ENCODE results near the gene REXO2.

The REXO2 gene

GRCh38 chr11:114440971-114441763 lies 1.9 kb downstream of the REXO2 start:
- no peak for DNase-seq

- no peak for DNase-seq
These were observed 2.7 kb downstream of the REXO2 start for GRCh38 chr11:114441921-114442320.

GRCh38 chr11:114442536-114442935 lies 3.3 kb downstream of the REXO2 start:
- no peak for DNase-seq

- no peak for DNase-seq
These were observed 8.2 kb downstream of the REXO2 start for GRCh38 chr11:114447444-114447843.

- DNase-seq: no peak
These were observed 8.6 kb downstream of the REXO2 start for GRCh38 chr11:114447892-114448291.

- DNase-seq: no peak
These were observed 9.6 kb downstream of the REXO2 start for GRCh38 chr11:114448749-114449482.

- no peak for DNase-seq
These were observed 10.6 kb downstream of the REXO2 start for GRCh38 chr11:114449845-114450244.

- no peak for DNase-seq
These were observed 13.1 kb downstream of the REXO2 start for GRCh38 chr11:114452399-114452798.

GRCh38 chr11:114463999-114464398 lies 24.7 kb downstream of the REXO2 start:
- DNase-seq: no peak

GRCh38 chr11:114466742-114467141 lies 27.5 kb downstream of the REXO2 start:
- DNase-seq: no peak

- no peak for DNase-seq
These were observed 33.4 kb downstream of the REXO2 start for GRCh38 chr11:114472661-114473060.

GRCh38 chr11:114478001-114478410 lies 38.7 kb downstream of the REXO2 start:
- DNase-seq: no peak

GRCh38 chr11:114478768-114479167 lies 39.5 kb downstream of the REXO2 start:
- no peak for DNase-seq

- no peak for DNase-seq
These were observed 40.1 kb downstream of the REXO2 start for GRCh38 chr11:114479331-114479730.

- DNase-seq: no peak
These were observed 42.8 kb downstream of the REXO2 start for GRCh38 chr11:114482114-114482513.

GRCh38 chr11:114483929-114484328 lies 44.7 kb downstream of the REXO2 start:
- no peak for DNase-seq

GRCh38 chr11:114496915-114497314 lies 57.6 kb downstream of the REXO2 start:
- no peak for DNase-seq

GRCh38 chr11:114499756-114500155 lies 60.5 kb downstream of the REXO2 start:
- no peak for DNase-seq
